GM20000 (cell line): Measurements from ENCODE around the gene MYRF.

Experiments used
- DNase-seq: peaks from one replicate; pipeline ENCODE4 v3.0.0; 2012; ENCODE audit warnings: low spot score
- CTCF ChIP-seq: IDR thresholded peaks from 2 replicates; pipeline ENCODE4 v1.5.1; 2012; ENCODE audit warnings: mild to moderate bottlenecking, control low read depth; ENCODE audit errors: extremely low read depth, missing control alignments

The MYRF gene

GRCh38 chr11:61746442-61747191, 5.8 kb upstream of the MYRF start:
- TF ChIP-seq CTCF, result no peak
- DNase-seq, result no peak

GRCh38 chr11:61747192-61747966, 5.1 kb upstream of the MYRF start:
- DNase-seq, result peak; percentile 91
- peak; percentile 98 for TF ChIP-seq CTCF

GRCh38 chr11:61747967-61748285, 4.5 kb upstream of the MYRF start:
- no peak for TF ChIP-seq CTCF

GRCh38 chr11:61749591-61750217, 2.7 kb upstream of the MYRF start:
- no peak for DNase-seq
- no peak for TF ChIP-seq CTCF

More at GRCh38 chr11:61747967-61748285, 4.5 kb upstream of the MYRF start:
- no peak for DNase-seq

- DNase-seq, result no peak
- TF ChIP-seq CTCF, result no peak
These were observed 1.7 kb upstream of the MYRF start for GRCh38 chr11:61750631-61751273.

- TF ChIP-seq CTCF, result no peak
- no peak for DNase-seq
These were observed 1.1 kb upstream of the MYRF start for GRCh38 chr11:61751384-61751783.
